T-helper 17 cell (primary cell): ENCODE results near the gene TRIO. TPM values are rescaled to one million over a fixed set of nuclear protein-coding genes. Genes with fewer than 3 reads are reported as not detected.
A peak's percentile ranks its signal among the peaks of the same experiment; 100 is the strongest.

Experiments used
- ATAC-seq: fragments of 150-1000 bp; cut with Tn5 transposase; 2 replicates; pipeline ENCODE4 v1.10.0; 2021; ENCODE audit warnings: mild to moderate bottlenecking, moderate library complexity
- DNase-seq, 3 donors: peaks; one replicate each; pipeline versions ENCODE4 v3.0.0 to v3.0.0-alpha.2; 2020 to 2021
- H3K9me3 ChIP-seq: one replicate; pipeline ENCODE4 v1.7.0; 2013; ENCODE audit warnings: low read length, mild to moderate bottlenecking; ENCODE audit not compliant: control insufficient read depth, poor library complexity, severe bottlenecking
- H3K27ac Mint-ChIP-seq: one replicate; pipeline ENCODE4 v1.8.0; 2022; ENCODE audit warnings: mild to moderate bottlenecking, moderate library complexity, mixed read lengths
- H3K27me3 Mint-ChIP-seq: one replicate; pipeline ENCODE4 v1.8.0; 2022; ENCODE audit warnings: mixed read lengths
- H3K36me3 Mint-ChIP-seq: one replicate; pipeline ENCODE4 v1.8.0; 2022; ENCODE audit warnings: low read depth, mixed read lengths
- H3K4me1 Mint-ChIP-seq: one replicate; pipeline ENCODE4 v1.8.0; 2022; ENCODE audit warnings: mild to moderate bottlenecking, mixed read lengths
- H3K4me3 Mint-ChIP-seq: one replicate; pipeline ENCODE4 v1.8.0; 2022; ENCODE audit warnings: mild to moderate bottlenecking, moderate library complexity, mixed read lengths
- total RNA-seq, 4 donors: library from RNA in 2 of 4; stranded (reverse) in 2 of 4; gene quantifications; one replicate each; pipeline ENCODE4 v1.2.3 and lab custom pipeline; 2022 to 2026

Gene TRIO
- total RNA-seq, 2 donors from 2014 or later: 19.3 to 19.5 TPM

DNA sequence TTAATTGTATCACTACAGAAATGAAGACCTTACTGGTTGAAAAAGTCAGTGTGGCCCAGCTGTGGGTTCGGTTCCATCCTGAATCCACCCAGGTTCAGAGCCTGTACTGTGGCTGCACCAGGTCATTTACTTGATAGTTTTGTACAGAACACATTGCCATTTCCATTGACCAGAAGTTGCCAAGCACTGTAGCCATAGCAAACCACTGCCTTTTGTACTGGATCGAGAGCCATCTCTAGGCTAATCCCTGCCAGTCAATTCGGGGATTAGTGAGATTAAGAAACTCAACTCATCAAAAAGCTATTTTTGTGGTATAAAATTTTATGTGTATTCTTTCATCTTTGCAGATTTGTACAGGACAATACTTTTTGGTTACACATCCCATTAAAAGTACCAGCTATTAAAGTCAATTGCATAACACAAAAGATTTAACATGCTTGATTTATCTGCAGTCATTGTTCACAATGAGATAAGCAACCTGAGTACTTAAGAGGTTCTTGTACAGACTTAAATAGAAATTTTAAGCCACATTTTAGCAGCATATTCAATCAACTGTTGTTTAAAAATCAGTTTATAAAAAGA, 329.9 kb downstream of the TRIO start:
- H3K36me3 Mint-ChIP-seq: peaks cover 2% of the 10 kb centered on the region
- no peak overlapping the region for H3K4me3 Mint-ChIP-seq
- H3K27me3 Mint-ChIP-seq: peaks cover 8% of the 10 kb centered on the region
- no peak overlapping the region for H3K27ac Mint-ChIP-seq
- no peaks in the 10 kb centered on the region for H3K9me3 ChIP-seq
- no peak for DNase-seq
- H3K4me1 Mint-ChIP-seq: no peaks in the 10 kb centered on the region
- no peak for ATAC-seq

DNA sequence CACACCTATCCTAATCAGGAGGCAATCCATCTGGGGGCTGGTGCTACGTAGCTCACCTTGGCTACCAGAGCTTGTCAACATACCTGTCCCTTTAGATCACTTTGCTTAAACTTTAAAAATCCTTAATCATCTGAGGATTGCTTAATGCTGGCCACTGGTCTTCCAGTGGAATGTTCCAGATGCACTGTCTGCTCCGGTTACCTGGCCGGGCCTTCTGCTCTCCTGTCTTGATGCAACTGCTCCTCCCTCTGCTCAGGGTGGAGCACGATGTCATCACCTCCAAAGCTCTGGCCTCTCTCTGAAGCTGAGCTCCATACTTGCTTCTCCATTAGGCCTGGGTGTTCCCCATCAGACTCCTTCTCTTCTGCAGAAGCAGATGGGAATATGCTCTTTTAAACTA, 331.9 kb downstream of the TRIO start:
- peak overlapping the region; percentile 11 for H3K27ac Mint-ChIP-seq
- H3K27me3 Mint-ChIP-seq: no peaks in the 10 kb centered on the region
- DNase-seq (no peak), ATAC-seq (no peak)
- peaks cover 2% of the 10 kb centered on the region for H3K36me3 Mint-ChIP-seq
- H3K4me3 Mint-ChIP-seq: no peak overlapping the region
- no peaks in the 10 kb centered on the region for H3K4me1 Mint-ChIP-seq
- H3K9me3 ChIP-seq: no peaks in the 10 kb centered on the region

DNA sequence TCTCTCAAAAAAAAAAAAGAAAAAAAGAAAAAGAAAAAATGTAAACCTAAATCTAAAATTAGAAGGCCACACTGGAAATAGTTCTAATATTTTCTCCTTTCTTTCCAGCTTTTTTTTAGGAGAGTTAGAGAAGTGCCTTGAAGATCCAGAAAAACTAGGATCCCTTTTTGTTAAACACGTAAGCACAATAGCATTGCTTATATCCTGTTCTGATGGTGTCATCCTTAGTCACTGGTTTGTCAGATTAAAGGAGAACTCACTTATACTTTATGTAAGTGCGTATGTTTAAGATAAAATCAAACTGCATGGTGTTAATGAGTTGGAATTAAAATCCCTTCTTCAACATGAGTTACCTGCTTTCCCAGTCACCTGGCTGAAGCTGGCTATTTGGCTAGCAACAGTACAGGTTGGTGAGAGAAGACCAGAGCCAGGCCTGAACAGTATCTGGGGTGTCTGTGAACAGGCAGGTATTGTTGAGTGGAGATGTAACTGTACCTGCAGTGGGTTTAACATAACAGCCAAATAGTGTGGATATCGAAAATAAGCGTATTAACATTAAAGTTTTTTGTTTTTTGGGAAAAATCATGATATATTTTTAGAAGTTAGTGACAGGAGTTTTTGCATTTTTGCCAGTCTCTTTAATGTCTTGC, 333.8 kb downstream of the TRIO start:
- Mint-ChIP-seq H3K36me3 (peaks cover 2% of the 10 kb centered on the region), H3K4me1 (no peaks in the 10 kb centered on the region), H3K4me3 (no peak overlapping the region), H3K27ac (no peak overlapping the region), H3K27me3 (no peaks in the 10 kb centered on the region)
- H3K9me3 ChIP-seq: no peaks in the 10 kb centered on the region
- ATAC-seq: no peak
- no peak for DNase-seq

DNA sequence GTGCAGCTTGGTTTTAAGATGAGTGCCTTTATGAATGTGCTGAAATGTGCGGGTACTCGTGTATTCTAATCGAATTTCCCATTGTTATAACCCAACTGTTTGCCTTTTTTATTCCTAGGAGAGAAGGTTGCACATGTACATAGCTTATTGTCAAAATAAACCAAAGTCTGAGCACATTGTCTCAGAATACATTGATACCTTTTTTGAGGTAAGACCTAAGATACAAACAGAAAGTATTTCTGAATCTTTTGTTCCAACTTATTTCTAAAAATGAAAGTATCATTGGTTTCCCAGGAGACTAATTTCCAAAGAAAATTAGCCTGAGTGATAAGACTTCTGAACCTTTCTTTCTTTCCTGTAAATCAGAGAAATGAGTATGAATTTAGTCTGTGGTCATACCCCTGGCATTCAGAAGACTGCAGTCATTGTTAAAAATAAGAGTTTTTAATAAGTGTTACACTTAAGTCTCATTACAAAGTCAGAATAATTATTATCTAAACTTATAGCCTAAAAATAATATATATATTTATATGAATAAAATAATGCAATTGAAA, 336.1 kb downstream of the TRIO start:
- no peak overlapping the region for H3K27ac Mint-ChIP-seq
- ATAC-seq (no peak), DNase-seq (no peak)
- no peaks in the 10 kb centered on the region for H3K27me3 Mint-ChIP-seq
- no peaks in the 10 kb centered on the region for H3K9me3 ChIP-seq
- H3K4me3 Mint-ChIP-seq: no peak overlapping the region
- H3K36me3 Mint-ChIP-seq: peaks cover 2% of the 10 kb centered on the region
- H3K4me1 Mint-ChIP-seq: no peaks in the 10 kb centered on the region

DNA sequence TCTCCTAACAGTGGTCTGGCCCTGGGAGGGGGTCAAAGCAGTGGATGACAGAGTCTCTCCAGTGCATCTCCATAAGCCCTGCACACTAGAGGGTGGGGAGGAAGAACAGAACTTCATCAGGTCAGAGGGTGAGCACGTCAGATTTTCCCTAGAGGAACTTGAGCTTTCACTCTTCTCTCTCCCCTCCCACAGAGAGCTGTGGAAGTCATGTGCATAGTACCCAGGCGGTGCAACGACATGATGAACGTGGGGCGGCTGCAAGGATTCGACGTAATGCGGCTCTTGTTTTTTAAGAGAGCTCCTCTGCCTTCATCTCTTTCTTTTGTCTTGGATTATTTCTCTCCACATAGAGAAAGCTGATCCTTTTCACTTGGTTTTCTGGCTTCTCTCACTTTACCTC, 338.2 kb downstream of the TRIO start:
- Mint-ChIP-seq H3K4me3 (no peak overlapping the region), H3K4me1 (peaks cover 2% of the 10 kb centered on the region)

DNA sequence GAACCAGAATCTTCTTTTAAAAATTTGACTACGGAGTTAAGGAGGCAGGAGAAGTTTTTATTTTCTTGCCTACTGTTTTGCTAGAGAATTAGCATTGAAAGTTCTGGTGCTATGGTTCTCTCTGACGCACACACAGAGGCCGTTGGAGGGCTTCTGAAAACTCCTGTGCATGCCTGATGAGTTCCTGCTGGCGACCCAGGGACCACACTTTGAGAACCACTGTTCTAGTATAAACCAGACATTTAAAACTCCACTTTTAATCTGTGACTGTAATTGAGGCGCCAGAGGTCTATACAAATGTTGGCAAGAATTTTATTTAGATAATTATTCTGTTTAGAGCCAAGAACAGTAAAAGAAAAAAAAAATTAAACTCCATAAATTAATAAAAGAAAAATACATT, 338.9 kb downstream of the TRIO start:
- DNase-seq: no peak
- Mint-ChIP-seq H3K36me3 (peaks cover 2% of the 10 kb centered on the region), H3K27me3 (no peaks in the 10 kb centered on the region)

More for the DNA sequence above, 338.2 kb downstream of the TRIO start:
- H3K36me3 Mint-ChIP-seq: peaks cover 2% of the 10 kb centered on the region
- no peaks in the 10 kb centered on the region for H3K27me3 Mint-ChIP-seq
- no peak overlapping the region for H3K27ac Mint-ChIP-seq
- ATAC-seq (no peak), DNase-seq (no peak)
- H3K9me3 ChIP-seq: no peaks in the 10 kb centered on the region

DNA sequence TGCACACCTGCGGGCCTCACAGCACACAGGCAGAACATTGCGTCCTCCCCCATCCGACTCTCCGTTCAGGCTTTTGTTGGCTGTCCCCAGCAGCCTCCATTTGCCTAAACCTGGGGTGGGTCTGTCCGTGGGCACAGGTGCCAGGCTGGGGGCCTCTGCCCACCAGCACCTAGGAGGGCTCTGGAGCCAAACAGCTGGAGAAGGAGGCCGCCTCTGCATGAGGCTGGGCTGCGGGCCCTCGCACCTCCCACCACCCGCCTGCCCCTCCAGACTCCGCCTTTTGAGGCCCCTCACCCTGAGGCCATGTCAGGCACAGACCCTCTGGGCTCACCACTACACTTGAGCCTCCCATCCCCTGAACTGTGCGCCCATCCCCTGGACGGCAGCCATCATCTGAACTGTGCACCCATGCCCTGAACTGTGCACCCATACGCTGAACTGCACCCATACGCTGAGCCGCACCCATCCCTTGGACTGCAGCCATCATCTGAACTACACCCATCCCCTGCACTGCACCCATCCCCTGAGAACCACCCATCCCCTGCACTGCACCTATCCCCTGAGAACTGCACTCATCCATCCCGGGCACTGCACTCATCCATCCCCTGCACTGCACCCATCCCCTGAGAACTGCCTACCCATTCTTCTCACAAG, 340.5 kb downstream of the TRIO start:
- Mint-ChIP-seq H3K4me1 (peaks cover 2% of the 10 kb centered on the region), H3K27ac (no peak overlapping the region), H3K36me3 (peaks cover 2% of the 10 kb centered on the region), H3K27me3 (no peaks in the 10 kb centered on the region), H3K4me3 (no peak overlapping the region)
- ATAC-seq (no peak), DNase-seq (no peak)
- H3K9me3 ChIP-seq: no peaks in the 10 kb centered on the region

More for the DNA sequence above, 338.9 kb downstream of the TRIO start:
- peaks cover 2% of the 10 kb centered on the region for H3K4me1 Mint-ChIP-seq
- H3K27ac Mint-ChIP-seq: no peak overlapping the region
- no peak for ATAC-seq
- H3K9me3 ChIP-seq: no peaks in the 10 kb centered on the region
- no peak overlapping the region for H3K4me3 Mint-ChIP-seq

DNA sequence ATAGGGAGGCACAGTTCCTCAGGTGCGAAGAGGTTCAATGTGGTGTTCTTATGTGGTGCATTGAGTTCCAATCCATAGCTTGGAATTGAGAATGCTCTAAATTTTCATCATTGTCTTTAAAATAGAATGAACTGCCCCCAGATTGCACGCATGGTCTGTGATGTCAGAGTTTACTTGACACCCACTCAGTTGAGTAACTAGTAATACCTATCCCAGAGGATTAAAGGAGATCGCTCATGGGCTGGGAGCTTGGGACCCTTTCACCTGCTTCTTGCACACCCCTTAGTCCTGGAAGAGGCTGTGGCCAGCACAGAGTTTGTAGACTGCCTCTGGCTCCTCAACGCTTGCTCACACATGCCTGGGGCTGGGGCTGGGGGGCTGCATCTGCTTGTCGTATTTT, 343.3 kb downstream of the TRIO start:
- Mint-ChIP-seq H3K27ac (no peak overlapping the region), H3K4me3 (no peak overlapping the region), H3K4me1 (peaks cover 2% of the 10 kb centered on the region), H3K36me3 (peaks cover 2% of the 10 kb centered on the region), H3K27me3 (no peaks in the 10 kb centered on the region)
- ATAC-seq: no peak
- DNase-seq: no peak
- H3K9me3 ChIP-seq: no peaks in the 10 kb centered on the region

DNA sequence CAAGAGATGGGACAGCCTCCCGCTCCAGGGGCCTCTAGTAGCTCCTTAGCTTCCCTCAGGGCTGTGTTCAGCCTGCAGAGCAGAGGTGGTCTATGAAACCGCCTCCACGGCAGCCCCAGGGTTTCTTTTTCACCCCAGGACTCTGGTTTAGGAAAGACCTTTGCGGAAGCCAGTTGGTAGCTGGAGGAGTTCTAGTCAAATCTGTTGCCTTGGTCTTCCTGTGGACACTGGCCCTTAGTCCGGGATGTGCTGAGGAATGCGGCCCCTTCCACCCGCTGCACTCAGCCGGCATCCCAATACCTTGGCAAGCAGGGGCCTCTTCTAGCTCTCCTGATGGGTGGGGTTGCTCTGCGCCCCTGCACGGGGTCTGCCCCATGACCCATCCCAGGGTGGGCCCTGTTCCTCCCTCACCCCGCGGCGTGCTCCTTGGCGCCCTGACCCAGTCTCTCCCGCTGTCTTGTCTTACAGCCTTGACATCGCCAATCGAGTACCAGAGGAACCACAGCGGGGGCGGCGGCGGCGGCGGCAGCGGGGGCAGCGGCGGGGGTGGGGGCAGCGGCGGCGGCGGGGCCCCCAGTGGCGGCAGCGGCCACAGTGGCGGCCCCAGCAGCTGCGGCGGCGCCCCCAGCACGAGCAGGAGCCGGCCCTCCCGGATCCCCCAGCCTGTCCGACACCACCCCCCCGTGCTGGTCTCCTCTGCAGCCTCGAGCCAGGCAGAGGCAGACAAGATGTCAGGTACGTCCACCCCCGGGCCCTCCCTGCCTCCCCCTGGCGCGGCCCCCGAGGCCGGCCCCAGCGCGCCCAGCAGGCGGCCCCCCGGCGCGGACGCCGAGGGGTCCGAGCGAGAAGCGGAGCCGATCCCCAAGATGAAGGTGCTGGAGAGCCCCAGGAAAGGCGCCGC, 344.1 kb downstream of the TRIO start:
- no peak for DNase-seq
- H3K36me3 Mint-ChIP-seq: peaks cover 2% of the 10 kb centered on the region
- no peak overlapping the region for H3K27ac Mint-ChIP-seq
- H3K9me3 ChIP-seq: no peaks in the 10 kb centered on the region
- H3K4me3 Mint-ChIP-seq: no peak overlapping the region
- H3K27me3 Mint-ChIP-seq: no peaks in the 10 kb centered on the region
- H3K4me1 Mint-ChIP-seq: peaks cover 2% of the 10 kb centered on the region
- ATAC-seq: no peak

DNA sequence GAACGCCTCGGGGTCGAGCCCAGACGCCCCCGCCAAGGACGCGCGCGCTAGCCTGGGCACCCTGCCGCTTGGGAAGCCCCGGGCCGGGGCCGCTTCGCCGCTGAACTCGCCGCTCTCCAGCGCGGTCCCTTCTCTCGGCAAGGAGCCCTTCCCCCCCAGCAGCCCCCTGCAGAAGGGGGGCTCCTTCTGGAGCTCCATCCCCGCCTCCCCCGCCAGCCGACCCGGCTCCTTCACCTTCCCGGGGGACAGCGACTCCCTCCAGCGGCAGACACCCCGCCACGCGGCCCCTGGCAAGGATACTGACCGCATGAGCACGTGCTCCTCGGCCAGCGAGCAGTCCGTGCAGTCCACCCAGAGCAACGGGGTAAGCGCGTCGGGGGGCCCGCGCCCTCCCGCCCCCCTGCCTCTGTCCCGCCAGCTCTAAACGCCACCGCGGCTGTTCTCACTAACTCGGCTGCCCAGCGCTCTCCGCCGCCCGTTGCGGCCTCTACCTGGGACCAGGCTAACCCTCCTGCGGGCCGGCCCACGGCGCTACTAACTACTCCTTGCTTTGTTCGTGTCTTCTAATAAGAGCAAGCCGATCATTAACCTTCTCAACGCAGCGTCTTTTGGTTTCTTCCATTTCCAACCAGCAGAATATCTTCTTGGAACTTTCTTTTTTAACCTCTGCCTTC, 344.9 kb downstream of the TRIO start:
- no peaks in the 10 kb centered on the region for H3K9me3 ChIP-seq
- Mint-ChIP-seq H3K27ac (no peak overlapping the region), H3K36me3 (peaks cover 2% of the 10 kb centered on the region), H3K27me3 (no peaks in the 10 kb centered on the region), H3K4me3 (no peak overlapping the region), H3K4me1 (peaks cover 2% of the 10 kb centered on the region)
- DNase-seq (no peak), ATAC-seq (no peak)

DNA sequence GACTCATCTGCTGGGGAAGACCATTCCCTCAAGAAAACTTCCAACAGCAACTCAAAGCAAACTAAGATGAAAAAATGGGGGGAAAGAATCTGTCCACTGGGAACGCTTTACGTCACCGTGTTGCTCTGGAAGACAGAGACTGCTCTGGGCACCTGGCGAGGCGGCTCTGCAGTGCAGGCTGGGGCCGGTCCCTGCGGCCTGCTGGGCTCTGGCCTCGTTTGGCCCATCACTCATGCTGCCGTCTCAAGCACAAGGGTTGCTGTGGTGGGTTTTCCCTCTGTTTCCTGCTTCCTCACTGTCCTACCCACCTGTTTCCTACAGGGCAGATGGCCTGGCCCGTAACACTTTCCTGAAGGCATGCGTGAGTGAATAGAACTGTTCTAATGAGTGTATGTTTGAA, 345.6 kb downstream of the TRIO start:
- DNase-seq (no peak), ATAC-seq (no peak)
- Mint-ChIP-seq H3K27me3 (no peaks in the 10 kb centered on the region), H3K36me3 (peaks cover 2% of the 10 kb centered on the region), H3K4me3 (no peak overlapping the region), H3K27ac (no peak overlapping the region), H3K4me1 (peaks cover 2% of the 10 kb centered on the region)
- H3K9me3 ChIP-seq: no peaks in the 10 kb centered on the region

DNA sequence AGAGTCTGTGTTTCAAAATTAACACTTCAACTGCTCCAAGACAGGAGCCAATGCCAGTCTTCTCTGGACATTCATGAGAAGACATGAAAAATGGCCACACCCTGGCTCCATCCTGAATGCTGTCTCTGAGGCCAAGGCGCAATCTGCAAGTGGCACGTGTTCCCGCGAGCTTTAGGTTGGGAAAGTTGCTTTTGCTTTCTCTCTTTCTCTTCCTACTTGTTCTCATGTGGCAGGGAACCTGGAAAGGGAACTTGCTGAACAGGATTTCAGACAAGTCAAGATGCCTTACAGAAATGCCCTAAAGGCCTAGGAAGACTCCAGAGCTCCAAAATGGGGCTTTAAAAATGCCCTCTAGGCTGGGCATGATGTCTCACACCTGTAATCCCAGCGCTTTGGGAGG, 346.5 kb downstream of the TRIO start:
- Mint-ChIP-seq H3K4me3 (no peak overlapping the region), H3K27me3 (no peaks in the 10 kb centered on the region), H3K27ac (no peak overlapping the region), H3K36me3 (peaks cover 2% of the 10 kb centered on the region), H3K4me1 (peaks cover 2% of the 10 kb centered on the region)
- ATAC-seq: no peak
- H3K9me3 ChIP-seq: no peaks in the 10 kb centered on the region
- DNase-seq: no peak
